Measurements from ENCODE around the gene FCHSD2. TPM values are rescaled to one million over a fixed set of nuclear protein-coding genes. Genes with fewer than 3 reads are reported as not detected.

The FCHSD2 gene
- total and polyA plus RNA-seq, 9 of the 15 experiments (the other 6 are each of a cell fraction or from before 2014, with no cell fraction given): 1.8 to 14.7 (median 6.4) TPM

GRCh38 chr11:72833811-72834493 is 308.2 kb downstream of the FCHSD2 start:
- Histone ChIP-seq H3K9me3 (replicated peaks; ENCODE audit: control insufficient read depth, insufficient read depth, low read depth, low read length) (no peaks in the 10 kb centered on the region), H3K4me1 (replicated peaks in 1 of 2; ENCODE audit: control insufficient read depth in 2 of 2, insufficient read depth in 2 of 2, low read length in 2 of 2) (peaks cover 0 to 8% of the 10 kb centered on the region in 2 experiments; a peak in 4 of 5 replicates), H3K4me3 (no peak overlapping the region), H3K27me3 (ENCODE audit: control insufficient read depth in 2 of 2, insufficient read depth in 2 of 2, low read length in 2 of 2) (no peaks in the 10 kb centered on the region), H3K79me2 (ENCODE audit: control insufficient read depth, insufficient read depth, low read length) (no peaks in the 10 kb centered on the region), H3K27ac (ENCODE audit: extremely low read depth, low read depth, low read length) (no peak overlapping the region), H3K4me2 (ENCODE audit: insufficient read depth, low read length) (no peak overlapping the region), H2AFZ (ENCODE audit: low read depth, low read length) (no peak overlapping the region), H4K20me1 (replicated peaks; ENCODE audit: control insufficient read depth, insufficient read depth, low read length) (0 out of 2 replicates have a peak, but pooled peaks cover 3% of the 10 kb centered on the region), H3K9ac (ENCODE audit: insufficient read depth in 1 of 2, low read depth in 2 of 2, low read length in 2 of 2) (no peak overlapping the region), H3K9me1 (ENCODE audit: control insufficient read depth, insufficient read depth, low read length) (no peaks in the 10 kb centered on the region), H3K36me3 (ENCODE audit: control insufficient read depth, insufficient read depth, low read length) (peaks cover 10% of the 10 kb centered on the region; the same call in 1 of the 3 replicates)
- no TSS peak for BruUV-seq (replicated peaks)
- in situ Hi-C loops (cut with MboI) (loop anchor here (5.0 kb wide), 1 partner anchor 343 kb away; no protein-coding TSS in a partner anchor), intact Hi-C loops (cut with micrococcal nuclease) (loop anchor here (5.0 to 10.0 kb wide), 3 partner anchors 249 to 498 kb away; no protein-coding TSS in a partner anchor)
- 46% methylated on average over 8 of the region's 8 CpGs for WGBS (ENCODE audit: insufficient coverage, low coverage, missing lambda C conversion rate)
- ATAC-seq (no peak), FAIRE-seq (no peak), DNase-seq (ENCODE audit: extremely low read depth in 1 of 4, low spot score in 3 of 4) (no peak)
- no peak for TF ChIP-seq KHSRP (IDR thresholded peaks at IDR 0.05)
- TF ChIP-seq ATF6 (CRISPR knock-in tag; IDR thresholded peaks at IDR 0.05): no peak
- no peak for TF ChIP-seq ASH1L (IDR thresholded peaks at IDR 0.05; ENCODE audit: borderline replicate concordance, low read depth, partially characterized antibody)
- TF ChIP-seq HNRNPLL (IDR thresholded peaks at IDR 0.05; ENCODE audit: low read depth, low read length, poor library complexity, severe bottlenecking): no peak
- TF ChIP-seq ZNF347 (CRISPR knock-in tag; IDR thresholded peaks at IDR 0.05; ENCODE audit: low read depth): no peak
- TF ChIP-seq TRIM28 (IDR thresholded peaks at IDR 0.05): no peak
- TF ChIP-seq SAFB (IDR thresholded peaks at IDR 0.05; ENCODE audit: borderline replicate concordance, low read depth, low read length): no peak
- TF ChIP-seq HES1 (IDR thresholded peaks at IDR 0.05; ENCODE audit: low read depth): no peak
- TF ChIP-seq FUS (optimal IDR thresholded peaks at IDR 0.05; ENCODE audit: low read depth, low read length): no peak
- TF ChIP-seq STAT5B (CRISPR knock-in tag; IDR thresholded peaks at IDR 0.05): no peak
- ChIA-PET CTCF (ENCODE audit: low intra/inter-chr PET ratio) (interaction anchor here (1.4 to 3.5 kb wide), 2 partner anchors 108 to 344 kb away, joined by 3 to 47 read pairs; no protein-coding TSS in a partner anchor), POLR2A (interaction anchor here (0.9 to 1.0 kb wide), 2 partner anchors 308 to 454 kb away, joined by 3 to 5 read pairs; partner anchors contain the start of gene FCHSD2)

Data from K562 (cell line).